Measurements from ENCODE around the gene OMP.

OMP gene

GRCh38 chr11:77063861-77064260 lies 38.8 kb upstream of the OMP start:
- no peaks in the 10 kb centered on the region for H3K9me3 Mint-ChIP-seq
- DNase-seq = no peak
- peaks cover 10% of the 10 kb centered on the region for H3K36me3 Mint-ChIP-seq (ENCODE audit: insufficient read depth)
- H3K4me1 Mint-ChIP-seq (ENCODE audit: low read depth in 2 of 2) = peaks cover 6 to 8% of the 10 kb centered on the region in 2 donors
- H3K4me3 Mint-ChIP-seq = no peak overlapping the region
- no peak for ATAC-seq (replicated peaks)
- H3K27ac Mint-ChIP-seq = no peak overlapping the region
- H3K27me3 Mint-ChIP-seq = no peaks in the 10 kb centered on the region

DNA sequence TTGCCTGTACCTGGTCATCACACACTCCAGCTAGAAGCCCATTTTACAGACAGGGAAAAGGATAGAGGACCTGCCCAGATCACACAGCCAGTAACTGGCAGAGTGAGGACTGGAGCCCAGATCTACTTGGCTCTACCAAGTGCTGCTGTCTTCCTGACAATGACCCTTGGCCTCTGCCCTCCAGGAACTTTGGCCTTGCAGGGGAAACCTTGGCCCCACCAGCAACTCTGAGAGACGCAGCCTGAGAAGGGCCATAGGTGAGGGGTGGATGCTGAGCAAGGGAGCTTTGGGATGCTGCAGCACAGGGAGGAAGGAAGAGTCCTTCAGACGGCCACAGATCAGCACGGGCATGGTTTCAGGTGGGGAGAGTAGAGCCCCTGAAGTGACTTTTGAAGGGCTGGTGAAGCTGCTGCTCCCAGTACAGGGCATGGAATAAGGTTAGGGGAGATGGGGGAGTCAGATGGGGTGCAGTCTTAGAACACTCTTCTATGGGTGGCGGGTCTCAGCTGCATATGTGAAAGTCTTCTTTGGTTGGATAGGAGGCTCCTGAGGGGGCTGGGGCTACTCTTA lies 37.9 kb upstream of the OMP start:
- peaks cover 6 to 8% of the 10 kb centered on the region in 2 donors for H3K4me1 Mint-ChIP-seq (ENCODE audit: low read depth in 2 of 2)
- H3K36me3 Mint-ChIP-seq (ENCODE audit: insufficient read depth) = peaks cover 10% of the 10 kb centered on the region
- peak overlapping the region in 1 of 2 donors; percentile 89 for H3K4me3 Mint-ChIP-seq
- DNase-seq = no peak
- H3K27me3 Mint-ChIP-seq = no peaks in the 10 kb centered on the region
- H3K9me3 Mint-ChIP-seq = no peaks in the 10 kb centered on the region
- no peak for ATAC-seq (replicated peaks)
- H3K27ac Mint-ChIP-seq = no peak overlapping the region

DNA sequence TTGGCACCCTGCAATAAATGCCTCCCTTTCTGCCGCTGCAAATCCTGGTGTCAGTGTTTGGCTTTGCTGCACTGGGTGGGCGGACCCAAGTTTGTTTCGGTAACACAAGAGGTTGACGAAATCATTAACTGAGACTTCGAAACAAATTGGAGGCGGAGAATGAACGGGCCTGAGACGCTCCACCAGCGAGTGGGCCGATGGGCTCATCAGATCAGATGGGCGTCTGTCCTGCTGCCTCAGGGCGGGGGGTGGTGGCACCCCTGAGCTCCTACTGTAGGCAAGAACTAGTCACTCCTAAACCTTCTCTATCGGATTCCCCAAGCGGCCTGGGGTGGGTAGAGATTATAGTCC lies 36.8 kb upstream of the OMP start:
- peaks cover 10% of the 10 kb centered on the region for H3K36me3 Mint-ChIP-seq (ENCODE audit: insufficient read depth)
- H3K4me3 Mint-ChIP-seq = peak overlapping the region; percentile 84 to 89
- no peak for DNase-seq
- peak overlapping the region in 1 of 2 donors; percentile 17 for H3K27ac Mint-ChIP-seq
- no peaks in the 10 kb centered on the region for H3K27me3 Mint-ChIP-seq
- H3K9me3 Mint-ChIP-seq = no peaks in the 10 kb centered on the region
- no peak for ATAC-seq (replicated peaks)
- H3K4me1 Mint-ChIP-seq (ENCODE audit: low read depth in 2 of 2) = peaks cover 6 to 8% of the 10 kb centered on the region in 2 donors

DNA sequence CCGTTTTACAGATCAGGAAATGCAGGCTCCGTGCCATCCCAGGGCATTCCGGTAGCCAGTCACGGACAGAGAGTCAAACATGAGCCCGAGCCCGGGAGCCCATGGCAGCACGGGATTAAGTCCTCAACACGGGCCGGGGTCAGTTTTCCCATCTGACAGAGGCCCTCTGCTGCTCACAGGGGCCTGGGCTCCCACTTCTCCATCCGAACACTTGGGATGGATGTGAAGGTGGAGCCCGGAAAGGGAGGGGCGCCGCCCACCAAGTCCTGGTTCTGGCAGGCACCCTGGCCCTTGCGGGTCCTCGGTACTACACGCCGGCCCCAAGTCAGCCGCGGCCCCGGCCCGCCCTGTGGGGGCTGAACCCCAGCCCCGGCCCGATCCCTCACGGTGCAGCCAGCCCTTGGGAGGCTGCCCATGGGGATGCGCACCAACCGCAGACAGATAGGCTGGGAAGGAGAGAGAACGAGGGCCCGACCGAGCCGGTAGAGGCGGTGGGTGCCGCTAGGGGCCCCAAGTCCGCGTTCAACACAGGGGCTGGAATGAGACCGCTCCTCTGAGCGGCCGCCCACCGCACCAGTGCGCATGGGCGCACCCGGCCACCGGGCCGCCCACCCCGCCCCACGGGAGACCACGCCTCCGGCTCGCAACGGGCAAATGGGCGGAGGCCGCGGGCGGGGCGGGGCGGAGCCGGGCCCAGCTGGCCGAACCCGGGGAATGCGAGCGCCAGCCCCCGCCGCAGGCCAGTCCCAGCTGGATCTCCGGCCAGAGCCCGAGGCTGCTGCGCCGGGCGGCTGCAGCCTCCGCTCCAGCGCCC lies 36.2 kb upstream of the OMP start, which contains the start of gene CAPN5:
TSS of gene CAPN5 (plus strand) at position 743 of the 814 bp plus-strand sequence. CDS start 17,916 bp downstream, outside the sequence.
- H3K27me3 Mint-ChIP-seq = no peaks in the 10 kb centered on the region
- DNase-seq (peak; percentile 79 to 91 (median 89)), ATAC-seq (replicated peaks) (peak; percentile 92)
- H3K4me3 Mint-ChIP-seq = peak within 1 kb of the TSS; percentile 84 to 89
- H3K27ac Mint-ChIP-seq = peak within 1 kb of the TSS in 1 of 2 donors; percentile 17
- peaks cover 6 to 8% of the 10 kb centered on the region in 2 donors for H3K4me1 Mint-ChIP-seq (ENCODE audit: low read depth in 2 of 2)
- peaks cover 10% of the 10 kb centered on the region for H3K36me3 Mint-ChIP-seq (ENCODE audit: insufficient read depth)
- H3K9me3 Mint-ChIP-seq = no peaks in the 10 kb centered on the region

DNA sequence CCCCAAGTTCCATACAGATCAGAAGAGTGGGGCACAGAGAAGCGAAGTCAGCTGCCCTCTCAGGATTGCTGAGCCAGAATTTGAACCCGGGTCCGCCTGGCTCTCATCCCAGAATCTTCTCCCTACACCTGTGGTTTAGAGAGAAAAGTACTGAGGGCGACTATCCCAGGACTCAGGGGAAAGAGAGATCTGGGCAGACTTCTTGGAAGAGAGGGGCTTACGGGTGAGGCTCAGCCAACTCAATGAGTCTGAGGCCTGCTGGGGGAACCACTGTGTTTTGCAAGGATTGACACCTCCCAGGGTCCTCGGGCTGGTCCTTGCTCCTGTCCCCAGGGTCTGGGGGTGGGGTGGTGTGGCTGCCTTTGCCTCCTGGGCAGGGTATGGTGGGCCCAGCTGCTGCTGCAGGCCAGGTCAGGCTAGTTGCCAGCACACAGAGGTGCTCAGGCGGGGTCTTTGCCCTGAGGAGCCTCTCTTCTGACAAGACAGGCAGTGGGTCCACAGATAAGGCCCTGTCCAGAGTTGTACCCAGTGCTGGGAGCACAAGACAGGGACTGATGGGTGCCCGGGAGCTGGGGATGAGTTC lies 34.7 kb upstream of the OMP start:
- peaks cover 10% of the 10 kb centered on the region for H3K36me3 Mint-ChIP-seq (ENCODE audit: insufficient read depth)
- no peak for ATAC-seq (replicated peaks)
- H3K27ac Mint-ChIP-seq = no peak overlapping the region

DNA sequence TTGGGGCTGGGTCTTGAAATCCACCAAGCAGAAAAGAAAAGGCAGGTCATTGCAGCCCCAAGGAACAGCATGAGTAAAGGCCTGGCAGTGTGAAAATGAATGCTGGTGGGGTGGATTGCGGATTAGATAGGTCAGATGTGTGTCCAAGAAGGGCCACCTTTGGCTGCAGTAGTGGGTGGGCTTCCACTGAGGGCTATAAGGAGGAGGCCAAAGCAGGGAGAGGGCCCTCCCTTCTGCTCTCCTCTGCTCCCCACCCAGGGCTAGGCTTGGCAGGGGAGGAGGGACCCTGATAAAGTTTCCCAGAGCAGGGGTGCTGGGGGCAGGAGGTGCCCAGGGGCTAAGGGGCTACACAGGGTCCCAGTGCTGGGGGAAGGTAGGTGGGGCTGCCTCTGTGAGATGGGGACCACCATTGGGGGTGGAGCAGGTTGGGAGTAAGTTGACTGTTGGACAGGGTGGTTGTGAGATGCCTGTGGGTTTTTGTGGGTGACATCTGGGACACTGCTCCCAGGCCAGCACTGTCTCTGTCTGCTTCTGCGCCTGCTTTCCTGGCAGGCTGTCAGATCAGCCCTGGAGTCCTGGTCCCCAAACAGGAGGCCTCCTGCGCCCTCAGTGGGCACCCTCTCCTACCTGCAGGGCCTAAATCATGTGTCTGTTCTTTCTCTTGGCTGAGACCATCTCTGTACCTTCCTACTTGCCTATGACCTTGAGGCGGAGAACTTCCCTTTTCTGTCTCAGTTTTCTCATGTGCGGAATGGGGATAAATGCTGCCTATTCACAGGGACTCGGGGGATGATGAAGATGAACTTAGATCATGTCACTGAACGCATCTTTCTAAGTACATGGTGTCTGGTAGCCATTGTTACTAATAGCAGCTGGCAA lies 33.9 kb upstream of the OMP start:
- Mint-ChIP-seq H3K4me3 (no peak overlapping the region), H3K27ac (no peak overlapping the region), H3K9me3 (no peaks in the 10 kb centered on the region), H3K36me3 (ENCODE audit: insufficient read depth) (peaks cover 13% of the 10 kb centered on the region), H3K27me3 (no peaks in the 10 kb centered on the region), H3K4me1 (ENCODE audit: low read depth in 2 of 2) (peaks cover 24 to 26% of the 10 kb centered on the region in 2 donors)
- no peak for ATAC-seq (replicated peaks)
- DNase-seq = no peak

More for the DNA sequence above, 34.7 kb upstream of the OMP start:
- H3K4me1 Mint-ChIP-seq (ENCODE audit: low read depth in 2 of 2) = peaks cover 17 to 20% of the 10 kb centered on the region in 2 donors
- DNase-seq = no peak
- peak overlapping the region; percentile 84 to 89 for H3K4me3 Mint-ChIP-seq
- no peaks in the 10 kb centered on the region for H3K9me3 Mint-ChIP-seq
- no peaks in the 10 kb centered on the region for H3K27me3 Mint-ChIP-seq

DNA sequence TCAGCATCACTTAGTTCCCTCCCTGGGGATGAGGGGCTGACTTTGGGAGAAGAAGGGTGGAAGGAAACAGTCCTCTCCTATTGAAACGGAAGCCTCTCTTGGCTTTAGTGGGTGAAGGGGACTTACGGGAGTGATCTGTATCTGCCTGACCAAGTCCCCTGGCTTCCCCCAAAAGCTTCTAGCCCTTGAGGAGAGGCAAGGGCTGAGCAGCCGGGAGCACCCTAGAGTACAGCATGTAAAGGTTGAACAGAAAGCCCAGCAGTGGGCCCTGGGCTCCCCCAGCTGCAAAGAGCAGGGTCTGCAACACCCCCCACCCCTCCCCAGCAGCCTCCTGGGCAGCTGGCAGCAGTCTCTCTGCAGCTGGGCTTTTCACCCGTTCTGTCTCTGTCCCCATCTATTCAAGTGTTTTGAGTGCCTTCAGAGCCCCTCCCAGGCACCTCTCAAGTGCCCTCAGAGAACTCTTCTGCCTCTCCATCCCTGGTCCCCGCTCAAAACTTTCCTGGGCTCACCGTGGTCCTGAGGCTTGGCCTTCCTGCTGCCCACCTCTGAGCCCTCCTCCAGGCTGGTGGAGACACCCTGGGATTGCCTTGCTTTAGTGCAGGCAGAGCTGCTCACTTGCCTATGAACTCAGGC lies 33.2 kb upstream of the OMP start:
- H3K4me3 Mint-ChIP-seq = no peak overlapping the region
- no peaks in the 10 kb centered on the region for H3K9me3 Mint-ChIP-seq
- H3K4me1 Mint-ChIP-seq (ENCODE audit: low read depth in 2 of 2) = peaks cover 26 to 31% of the 10 kb centered on the region in 2 donors
- H3K36me3 Mint-ChIP-seq (ENCODE audit: insufficient read depth) = peaks cover 13% of the 10 kb centered on the region
- ATAC-seq (replicated peaks) (no peak), DNase-seq (no peak)
- no peaks in the 10 kb centered on the region for H3K27me3 Mint-ChIP-seq
- no peak overlapping the region for H3K27ac Mint-ChIP-seq

- no peak for DNase-seq
- H3K9me3 Mint-ChIP-seq = no peaks in the 10 kb centered on the region
- no peak overlapping the region for H3K4me3 Mint-ChIP-seq
- ATAC-seq (replicated peaks) = no peak
- peaks cover 26 to 31% of the 10 kb centered on the region in 2 donors for H3K4me1 Mint-ChIP-seq (ENCODE audit: low read depth in 2 of 2)
- no peak overlapping the region for H3K27ac Mint-ChIP-seq
- H3K27me3 Mint-ChIP-seq = no peaks in the 10 kb centered on the region
- H3K36me3 Mint-ChIP-seq (ENCODE audit: insufficient read depth) = peaks cover 13% of the 10 kb centered on the region
Observed at GRCh38 chr11:77069969-77070582, 32.6 kb upstream of the OMP start.

GRCh38 chr11:77071077-77071476 lies 31.6 kb upstream of the OMP start:
- no peaks in the 10 kb centered on the region for H3K27me3 Mint-ChIP-seq
- peaks cover 26 to 27% of the 10 kb centered on the region in 2 donors for H3K4me1 Mint-ChIP-seq (ENCODE audit: low read depth in 2 of 2)
- peaks cover 10% of the 10 kb centered on the region for H3K36me3 Mint-ChIP-seq (ENCODE audit: insufficient read depth)
- ATAC-seq (replicated peaks) (no peak), DNase-seq (no peak)
- H3K4me3 Mint-ChIP-seq = no peak overlapping the region
- H3K27ac Mint-ChIP-seq = no peak overlapping the region
- H3K9me3 Mint-ChIP-seq = no peaks in the 10 kb centered on the region

DNA sequence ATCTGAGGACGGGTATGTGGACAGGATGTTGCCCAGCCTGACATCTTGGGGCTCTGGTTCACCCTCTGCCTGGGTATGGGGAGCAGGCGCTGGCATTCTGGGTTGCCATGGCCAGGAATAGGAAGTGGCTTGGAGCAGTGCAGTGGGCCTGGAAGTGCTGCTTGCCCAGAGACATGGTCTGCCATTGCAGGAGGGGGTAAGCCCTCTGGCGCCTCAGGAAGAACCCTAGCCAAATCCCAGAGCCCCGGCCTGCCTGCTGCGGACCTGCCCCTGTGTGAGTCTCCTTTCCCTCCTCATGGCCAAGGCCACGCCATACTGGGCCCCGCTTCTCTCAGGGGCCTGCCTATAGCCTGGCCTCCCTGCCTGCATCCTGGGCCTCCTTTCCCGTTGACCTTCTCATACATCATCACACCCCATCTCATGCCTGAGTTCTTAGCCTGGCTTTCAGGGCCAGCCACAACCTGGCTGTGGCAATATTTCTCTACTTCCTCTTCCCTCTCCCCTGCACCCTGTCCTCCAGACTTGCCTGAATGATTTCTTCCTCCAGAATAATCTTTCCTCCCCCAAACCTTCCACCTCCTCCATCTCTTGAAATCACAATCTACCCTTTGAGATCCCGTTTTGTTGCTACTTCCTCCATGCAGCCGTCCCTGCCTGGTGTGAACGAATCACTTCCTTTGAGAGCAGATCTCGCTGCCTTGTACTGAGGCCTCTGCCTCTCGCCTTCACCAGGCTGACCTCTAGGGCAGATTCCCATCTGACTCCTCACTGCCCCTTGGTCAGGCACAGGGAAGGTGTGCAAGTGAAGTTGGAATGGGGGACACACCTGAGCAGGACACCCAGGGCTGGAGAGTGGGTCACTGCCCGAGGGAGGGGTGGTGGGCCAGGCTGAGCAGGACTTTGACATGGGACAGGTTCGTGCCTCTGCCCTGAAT lies 30.7 kb upstream of the OMP start:
- Mint-ChIP-seq H3K36me3 (ENCODE audit: insufficient read depth) (peaks cover 8% of the 10 kb centered on the region), H3K9me3 (no peaks in the 10 kb centered on the region), H3K4me1 (ENCODE audit: low read depth in 2 of 2) (peaks cover 26 to 27% of the 10 kb centered on the region in 2 donors), H3K27ac (peak overlapping the region; percentile 20 to 81), H3K4me3 (peak overlapping the region; percentile 67 to 69), H3K27me3 (no peaks in the 10 kb centered on the region)
- ATAC-seq (replicated peaks) (peak; percentile 33), DNase-seq (no peak)

DNA sequence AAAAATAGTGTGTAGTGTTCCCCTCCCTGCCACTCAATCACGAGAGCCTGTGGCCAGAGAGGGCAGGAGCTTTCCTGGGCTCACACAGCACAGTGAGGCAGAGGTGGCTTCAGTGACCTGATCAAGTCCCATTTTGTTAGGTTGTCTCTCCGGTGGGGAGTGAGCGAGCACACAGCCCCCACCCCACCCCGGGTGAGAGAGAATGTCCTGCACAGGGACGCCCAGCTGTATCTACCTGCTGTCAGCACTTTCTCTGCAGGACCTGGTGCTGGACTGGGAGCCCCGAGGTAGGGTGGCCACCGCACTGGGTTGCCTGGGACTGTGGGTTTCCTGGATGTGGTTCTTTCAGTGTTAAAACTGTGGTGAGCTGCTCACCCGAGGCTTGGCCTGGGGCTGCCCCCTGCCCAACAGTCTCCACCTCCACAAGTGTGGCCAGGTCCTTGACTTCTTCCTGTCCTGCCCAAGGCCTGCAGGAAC lies 29.8 kb upstream of the OMP start:
- peaks cover 2% of the 10 kb centered on the region for H3K36me3 Mint-ChIP-seq (ENCODE audit: insufficient read depth)
- peak overlapping the region; percentile 65 to 81 for H3K27ac Mint-ChIP-seq
- peak; percentile 86 for ATAC-seq (replicated peaks)

More for the DNA sequence above, 29.8 kb upstream of the OMP start:
- Mint-ChIP-seq H3K9me3 (no peaks in the 10 kb centered on the region), H3K27me3 (no peaks in the 10 kb centered on the region), H3K4me1 (ENCODE audit: low read depth in 2 of 2) (peaks cover 25 to 27% of the 10 kb centered on the region in 2 donors), H3K4me3 (peak overlapping the region; percentile 67 to 69)
- DNase-seq = peak in 1 of 3 experiments; percentile 26

Data from effector memory CD8-positive, alpha-beta T cell (primary cell).